Ascending aorta (tissue), 2 donors: ENCODE measurements around the gene WIF1. TPM values are rescaled to one million over a fixed set of nuclear protein-coding genes. Genes with fewer than 3 reads are reported as not detected.
A peak's percentile ranks its signal among the peaks of the same experiment; 100 is the strongest.

ENCODE experiments used
- DNase-seq, 2 donors: peaks; one replicate each; pipeline ENCODE4 v3.0.0-alpha.2; 2019; ENCODE audit warnings: low spot score in 2 of 2
- H3K27ac ChIP-seq, 2 donors: fragments of 200-600 bp; sonication (generic); one replicate each; pipeline ENCODE4 v1.5.1; 2016 to 2017; ENCODE audit warnings: mild to moderate bottlenecking in 1 of 2
- H3K27me3 ChIP-seq: fragments of 200-600 bp; sonication (generic); one replicate; pipeline ENCODE4 v1.5.1; 2017
- H3K36me3 ChIP-seq, 2 donors: fragments of 200-600 bp; sonication (generic); one replicate each; pipeline ENCODE4 v1.5.1; 2016
- H3K4me1 ChIP-seq, 2 donors: fragments of 200-600 bp; sonication (generic); one replicate each; pipeline ENCODE4 v1.5.1; 2016 to 2017; ENCODE audit warnings: mild to moderate bottlenecking in 1 of 2
- H3K4me3 ChIP-seq, 2 donors: fragments of 200-600 bp; sonication (generic); one replicate each; pipeline ENCODE4 v1.5.1; 2016 to 2017; ENCODE audit warnings: mild to moderate bottlenecking in 1 of 2
- H3K9me3 ChIP-seq, 2 donors: fragments of 200-600 bp; sonication (generic); one replicate each; pipeline ENCODE4 v1.5.1; 2016
- intact Hi-C: fragments of 100-400 bp; cut with DNase I; formaldehyde crosslinking; loops from one replicate; pipeline ENCODE4 v1.15.1; 2023
- total RNA-seq: library from RNA; depleted of rRNA; stranded (reverse); fragments of >200 nt; gene quantifications from one replicate; pipeline ENCODE4 v1.1.0, GENCODE V29; 2016
- TF ChIP-seq, protein P1 (sequence below), 3 experiments: fragments of 200-600 bp in 2 of 3; fragments of 450-650 bp in 1 of 3; sonication (generic) in 2 of 3; IDR thresholded peaks; one replicate each; pipeline ENCODE4 v1.5.1; 2016 to 2019; ENCODE audit warnings: antibody characterized with exemption in 3 of 3, mild to moderate bottlenecking in 1 of 3, moderate library complexity in 1 of 3

The WIF1 gene
- total RNA-seq, 1 donor from 2014 or later: not detected

DNA sequence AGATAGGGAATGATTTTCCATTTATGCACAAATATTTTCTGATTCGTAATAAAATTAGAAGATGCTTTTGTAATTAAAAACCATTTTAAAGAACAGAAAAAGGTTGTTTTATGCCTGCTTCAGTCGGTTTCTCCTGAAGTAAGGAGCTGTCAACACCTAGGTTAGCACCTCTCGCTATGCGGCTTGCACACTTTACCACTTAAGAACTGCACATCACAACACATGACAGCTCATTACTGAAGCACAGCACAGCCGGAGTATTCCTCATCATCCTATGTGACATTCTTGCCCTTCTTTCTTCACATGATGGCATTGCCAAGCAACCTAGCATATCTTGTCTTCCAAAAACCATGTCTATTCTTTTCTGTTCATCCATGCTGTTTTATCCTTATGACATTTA, 5.4 kb upstream of the WIF1 start:
- Histone ChIP-seq H3K36me3 (no peaks in the 10 kb centered on the region), H3K9me3 (no peaks in the 10 kb centered on the region), H3K4me3 (no peak overlapping the region), H3K27me3 (peaks cover 7% of the 10 kb centered on the region), H3K4me1 (peaks cover under 1% of the 10 kb centered on the region in 2 donors), H3K27ac (no peak overlapping the region)
- no peak for DNase-seq
- intact Hi-C loops: no loop called here
- TF ChIP-seq, protein P1, sequence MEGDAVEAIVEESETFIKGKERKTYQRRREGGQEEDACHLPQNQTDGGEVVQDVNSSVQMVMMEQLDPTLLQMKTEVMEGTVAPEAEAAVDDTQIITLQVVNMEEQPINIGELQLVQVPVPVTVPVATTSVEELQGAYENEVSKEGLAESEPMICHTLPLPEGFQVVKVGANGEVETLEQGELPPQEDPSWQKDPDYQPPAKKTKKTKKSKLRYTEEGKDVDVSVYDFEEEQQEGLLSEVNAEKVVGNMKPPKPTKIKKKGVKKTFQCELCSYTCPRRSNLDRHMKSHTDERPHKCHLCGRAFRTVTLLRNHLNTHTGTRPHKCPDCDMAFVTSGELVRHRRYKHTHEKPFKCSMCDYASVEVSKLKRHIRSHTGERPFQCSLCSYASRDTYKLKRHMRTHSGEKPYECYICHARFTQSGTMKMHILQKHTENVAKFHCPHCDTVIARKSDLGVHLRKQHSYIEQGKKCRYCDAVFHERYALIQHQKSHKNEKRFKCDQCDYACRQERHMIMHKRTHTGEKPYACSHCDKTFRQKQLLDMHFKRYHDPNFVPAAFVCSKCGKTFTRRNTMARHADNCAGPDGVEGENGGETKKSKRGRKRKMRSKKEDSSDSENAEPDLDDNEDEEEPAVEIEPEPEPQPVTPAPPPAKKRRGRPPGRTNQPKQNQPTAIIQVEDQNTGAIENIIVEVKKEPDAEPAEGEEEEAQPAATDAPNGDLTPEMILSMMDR (IDR thresholded peaks at IDR 0.05): no peak

DNA sequence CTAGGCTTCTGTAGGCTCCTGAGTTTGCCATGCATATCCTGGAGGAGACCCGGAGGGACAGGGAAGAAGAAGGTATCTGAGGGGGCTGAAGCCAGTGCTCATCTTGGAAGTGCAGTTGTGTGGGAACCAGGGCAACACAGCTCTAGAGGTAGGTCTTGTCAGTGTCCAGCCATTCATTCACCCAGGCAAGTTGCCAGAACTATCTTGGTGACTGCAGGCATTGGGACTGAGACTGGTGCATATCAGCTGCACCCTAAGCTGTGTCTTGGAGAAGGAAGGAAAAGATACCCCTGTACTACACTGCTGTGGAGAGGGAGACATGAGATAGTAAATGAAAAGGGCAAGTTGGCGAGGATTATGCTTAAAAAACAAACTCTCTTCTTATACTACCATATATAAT, 4.9 kb upstream of the WIF1 start:
- peaks cover 11% of the 10 kb centered on the region for H3K27me3 ChIP-seq

DNA sequence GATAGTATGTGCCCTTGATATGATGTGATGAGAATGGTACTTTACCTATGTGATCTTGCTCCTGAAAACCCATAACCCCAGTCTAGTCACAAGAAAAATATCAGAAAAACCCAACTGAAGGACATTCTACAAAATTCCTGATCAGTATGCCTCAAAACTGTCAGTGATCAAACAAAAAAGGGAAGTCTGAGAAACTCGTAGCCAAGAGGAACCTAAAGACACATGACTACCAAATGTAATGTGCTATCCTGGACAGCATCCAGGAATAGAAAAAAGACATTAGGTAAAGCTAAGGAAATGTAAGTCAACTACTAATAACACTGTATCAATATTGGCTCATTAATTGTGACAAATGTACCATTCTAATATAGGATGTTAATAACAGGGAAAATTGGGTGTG, 4.1 kb upstream of the WIF1 start:
- no peak overlapping the region for H3K27ac ChIP-seq
- DNase-seq: no peak
- H3K36me3 ChIP-seq: no peaks in the 10 kb centered on the region
- TF ChIP-seq, protein P1 (IDR thresholded peaks at IDR 0.05): no peak
- peaks cover 11% of the 10 kb centered on the region for H3K27me3 ChIP-seq
- intact Hi-C loops: no loop called here
- peaks cover 5 to 8% of the 10 kb centered on the region in 2 donors for H3K4me1 ChIP-seq
- H3K9me3 ChIP-seq: no peaks in the 10 kb centered on the region
- no peak overlapping the region for H3K4me3 ChIP-seq

More for the DNA sequence above, 4.9 kb upstream of the WIF1 start:
- no peak for DNase-seq
- Histone ChIP-seq H3K4me1 (peaks cover 5% of the 10 kb centered on the region in 2 donors), H3K4me3 (no peak overlapping the region), H3K36me3 (no peaks in the 10 kb centered on the region), H3K9me3 (no peaks in the 10 kb centered on the region), H3K27ac (no peak overlapping the region)
- TF ChIP-seq, protein P1 (IDR thresholded peaks at IDR 0.05): no peak
- intact Hi-C loops: no loop called here

DNA sequence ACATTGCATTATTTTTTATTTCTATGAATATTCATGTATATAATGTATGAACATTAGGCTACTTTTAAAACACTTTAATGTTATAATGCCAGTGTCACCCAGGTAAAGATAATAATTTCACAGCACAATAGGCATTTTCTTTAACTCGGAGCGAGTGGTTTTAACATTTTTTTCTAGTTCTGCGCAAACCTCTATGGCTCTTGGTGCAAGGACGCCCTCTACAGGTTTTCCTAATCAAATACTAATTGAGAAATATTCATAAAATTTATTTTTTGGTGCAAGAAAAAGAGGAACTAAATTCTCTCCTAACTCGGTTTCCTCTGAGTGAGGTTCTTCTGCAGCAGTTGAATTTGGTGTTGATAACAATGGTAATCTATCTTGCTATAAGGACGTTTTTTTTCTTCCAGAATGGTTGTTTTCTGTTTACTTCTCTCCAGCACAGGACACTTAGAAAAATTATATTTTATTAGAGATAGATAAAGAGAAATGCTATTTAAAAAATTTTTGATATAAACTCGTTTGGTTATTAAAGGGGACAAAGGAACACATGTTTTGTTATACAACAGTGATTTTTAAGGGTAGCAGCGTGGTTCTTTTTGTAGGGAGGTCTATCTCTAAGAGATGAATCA, 2.4 kb upstream of the WIF1 start:
- TF ChIP-seq, protein P1 (IDR thresholded peaks at IDR 0.05): peak in 2 of 3 experiments; percentile 32 to 52
- intact Hi-C loops: loop anchor here (1.0 kb wide), 1 partner anchor 232 kb away; no protein-coding TSS in a partner anchor
- Histone ChIP-seq H3K9me3 (no peaks in the 10 kb centered on the region), H3K4me1 (peaks cover 5 to 8% of the 10 kb centered on the region in 2 donors), H3K4me3 (no peak overlapping the region), H3K36me3 (no peaks in the 10 kb centered on the region), H3K27me3 (peaks cover 11% of the 10 kb centered on the region), H3K27ac (no peak overlapping the region)
- no peak for DNase-seq

DNA sequence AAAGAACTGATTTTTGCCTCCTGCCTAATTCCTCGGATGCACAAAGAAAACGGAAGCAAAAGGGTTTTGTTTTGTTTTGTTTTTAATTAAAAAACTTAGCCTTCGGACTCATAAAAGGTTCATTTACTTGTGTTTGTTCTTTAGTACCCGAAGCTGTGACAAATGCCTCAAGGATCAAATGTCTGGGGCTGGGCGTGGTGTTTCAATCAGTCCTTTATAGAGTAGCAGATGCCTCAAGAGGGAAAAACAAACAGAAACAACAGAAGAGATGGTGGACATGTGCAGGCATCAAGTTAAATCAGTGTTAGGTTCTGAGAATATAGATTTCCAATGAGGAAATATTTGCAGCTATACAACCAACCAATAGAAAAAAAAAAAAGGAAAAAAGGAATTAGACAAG, 1.6 kb upstream of the WIF1 start:
- Histone ChIP-seq H3K4me1 (peaks cover 5 to 8% of the 10 kb centered on the region in 2 donors), H3K27me3 (peaks cover 11% of the 10 kb centered on the region), H3K27ac (no peak overlapping the region), H3K9me3 (no peaks in the 10 kb centered on the region), H3K4me3 (no peak overlapping the region), H3K36me3 (no peaks in the 10 kb centered on the region)
- TF ChIP-seq, protein P1 (IDR thresholded peaks at IDR 0.05): no peak
- DNase-seq: no peak
- intact Hi-C loops: loop anchor here (1.0 kb wide), 1 partner anchor 231 kb away; no protein-coding TSS in a partner anchor
